ENCODE results near the gene PTPRM.

The PTPRM gene

GRCh38 chr18:7809455-7809854, 242.3 kb downstream of the PTPRM start:
- DNase-seq (ENCODE audit: low spot score), result no peak

GRCh38 chr18:7809978-7810377, 242.9 kb downstream of the PTPRM start:
- no peak for DNase-seq (ENCODE audit: low spot score)

- DNase-seq (ENCODE audit: low spot score), result no peak
Observed at GRCh38 chr18:7812431-7813063, 245.4 kb downstream of the PTPRM start.

- no peak for DNase-seq (ENCODE audit: low spot score)
Observed at GRCh38 chr18:7813131-7813530, 246.0 kb downstream of the PTPRM start.

GRCh38 chr18:7814754-7815315, 247.7 kb downstream of the PTPRM start:
- DNase-seq (ENCODE audit: low spot score), result no peak

GRCh38 chr18:7815787-7816186, 248.7 kb downstream of the PTPRM start:
- no peak for DNase-seq (ENCODE audit: low spot score)

GRCh38 chr18:7817575-7818230, 250.6 kb downstream of the PTPRM start:
- DNase-seq (ENCODE audit: low spot score), result no peak

- no peak for DNase-seq (ENCODE audit: low spot score)
Observed at GRCh38 chr18:7821784-7822183, 254.7 kb downstream of the PTPRM start.

GRCh38 chr18:7822435-7823331, 255.6 kb downstream of the PTPRM start:
- no peak for DNase-seq (ENCODE audit: low spot score)

- DNase-seq (ENCODE audit: low spot score), result no peak
Observed at GRCh38 chr18:7824970-7825369, 257.9 kb downstream of the PTPRM start.

- DNase-seq (ENCODE audit: low spot score), result no peak
Observed at GRCh38 chr18:7830468-7830867, 263.4 kb downstream of the PTPRM start.

GRCh38 chr18:7839548-7839947, 272.4 kb downstream of the PTPRM start:
- no peak for DNase-seq (ENCODE audit: low spot score)

- DNase-seq (ENCODE audit: low spot score), result no peak
Observed at GRCh38 chr18:7840411-7840810, 273.3 kb downstream of the PTPRM start.

GRCh38 chr18:7844017-7844416, 276.9 kb downstream of the PTPRM start:
- no peak for DNase-seq (ENCODE audit: low spot score)

GRCh38 chr18:7844418-7844817, 277.3 kb downstream of the PTPRM start:
- no peak for DNase-seq (ENCODE audit: low spot score)

GRCh38 chr18:7846335-7846734, 279.2 kb downstream of the PTPRM start:
- DNase-seq (ENCODE audit: low spot score), result no peak

GRCh38 chr18:7847357-7848053, 280.4 kb downstream of the PTPRM start:
- no peak for DNase-seq (ENCODE audit: low spot score)

- no peak for DNase-seq (ENCODE audit: low spot score)
Observed at GRCh38 chr18:7848054-7848412, 280.9 kb downstream of the PTPRM start.

GRCh38 chr18:7850446-7850845, 283.3 kb downstream of the PTPRM start:
- no peak for DNase-seq (ENCODE audit: low spot score)

- no peak for DNase-seq (ENCODE audit: low spot score)
Observed at GRCh38 chr18:7855028-7855427, 287.9 kb downstream of the PTPRM start.

GRCh38 chr18:7855671-7856070, 288.6 kb downstream of the PTPRM start:
- no peak for DNase-seq (ENCODE audit: low spot score)

GRCh38 chr18:7856116-7856515, 289.0 kb downstream of the PTPRM start:
- no peak for DNase-seq (ENCODE audit: low spot score)

Data from globus pallidus (tissue), 1 donor.